Urothelium cell line (cell line): Measurements from ENCODE around the gene FANCC.
A peak's percentile ranks its signal among the peaks of the same experiment; 100 is the strongest.

Experiments
- DNase-seq: peaks from one replicate; pipeline ENCODE4 v3.0.0; 2011; ENCODE audit warnings: low spot score, mixed read lengths
- FAIRE-seq: peaks from 2 replicates; lab custom pipeline; 2011; peaks lifted over from hg19 to GRCh38; lab: Jason Lieb, UNC

The FANCC gene

GRCh38 chr9:95197692-95198271 lies 119.7 kb downstream of the FANCC start:
- FAIRE-seq: no peak
- peak; percentile 77 for DNase-seq

- FAIRE-seq: no peak
- no peak for DNase-seq
Measured at GRCh38 chr9:95193480-95193879, 124.0 kb downstream of the FANCC start.

- FAIRE-seq: no peak
- no peak for DNase-seq
Measured at GRCh38 chr9:95193067-95193466, 124.4 kb downstream of the FANCC start.

- DNase-seq: no peak
- no peak for FAIRE-seq
Measured at GRCh38 chr9:95192631-95193030, 124.9 kb downstream of the FANCC start.

GRCh38 chr9:95190413-95190812 lies 127.1 kb downstream of the FANCC start:
- no peak for DNase-seq
- FAIRE-seq: no peak

- DNase-seq (no peak), FAIRE-seq (no peak)
Measured at GRCh38 chr9:95189251-95190098, 128.0 kb downstream of the FANCC start.

DNA sequence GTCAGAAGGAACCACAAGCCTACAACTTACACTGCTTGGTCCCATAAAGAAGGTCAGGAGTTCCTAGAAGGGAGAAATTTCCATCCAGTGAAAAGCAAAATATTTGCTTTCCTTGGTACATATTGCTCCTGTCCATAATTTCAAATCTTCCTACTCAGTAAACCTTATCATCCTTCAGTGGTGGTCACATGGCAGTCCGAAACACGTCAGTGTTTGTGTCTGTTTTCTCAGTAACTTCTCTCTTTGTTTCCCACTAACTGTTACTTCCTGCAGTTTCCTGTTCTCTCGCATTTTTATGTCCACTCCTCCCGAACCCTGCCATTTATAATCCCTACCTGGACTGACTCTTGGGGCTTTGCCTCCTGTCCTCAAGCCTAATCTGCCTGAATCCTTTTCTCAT lies 129.1 kb downstream of the FANCC start:
- FAIRE-seq (no peak), DNase-seq (no peak)

GRCh38 chr9:95185956-95186355 lies 131.6 kb downstream of the FANCC start:
- FAIRE-seq: no peak
- no peak for DNase-seq

GRCh38 chr9:95182854-95183563 lies 134.5 kb downstream of the FANCC start:
- no peak for DNase-seq
- no peak for FAIRE-seq

DNA sequence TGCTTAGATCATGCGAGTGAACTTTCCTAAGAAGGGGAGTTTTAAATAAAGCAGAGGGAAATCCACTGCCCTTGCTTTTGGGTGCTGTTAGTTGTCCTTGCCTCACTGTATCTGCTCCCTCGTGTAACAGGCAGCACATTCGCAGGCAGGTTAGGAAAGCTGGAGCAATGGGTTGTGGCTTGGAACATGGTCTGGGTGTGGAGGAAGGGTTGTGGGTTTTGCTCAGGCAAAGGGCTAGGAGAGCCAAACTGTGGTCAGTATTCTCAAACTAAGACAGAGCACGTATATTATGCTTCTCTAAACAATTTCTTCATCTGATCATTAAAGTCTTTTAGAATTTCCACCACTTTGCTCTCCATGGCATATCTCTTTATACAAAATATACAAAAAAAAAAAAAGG lies 135.7 kb downstream of the FANCC start:
- DNase-seq: no peak
- FAIRE-seq: no peak

DNA sequence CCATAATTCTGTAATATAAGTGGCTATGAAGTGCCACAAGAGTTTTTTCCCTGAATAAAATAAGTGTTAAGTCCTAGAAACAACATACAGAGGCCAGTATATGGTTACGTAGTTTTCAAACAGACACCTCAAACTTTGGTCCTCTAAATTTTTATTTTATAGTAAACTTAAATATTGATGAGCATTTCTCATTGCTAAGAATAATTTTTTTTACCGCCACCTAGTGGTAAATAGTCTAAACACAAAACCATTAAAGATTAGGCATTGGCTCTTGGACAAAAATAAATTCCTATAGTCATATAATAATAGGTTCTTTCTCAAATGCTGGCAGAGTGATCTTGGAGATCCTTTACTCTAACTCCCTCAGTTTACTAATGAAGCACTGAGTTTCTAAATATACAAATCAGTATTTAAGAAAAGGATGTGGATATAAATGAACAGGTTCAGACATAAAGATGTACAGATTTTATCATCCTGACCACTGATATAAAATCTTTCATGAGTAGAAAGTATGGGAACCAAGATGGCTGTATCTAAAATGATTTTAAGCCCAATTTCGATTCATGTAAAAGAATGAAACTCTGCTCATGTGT lies 136.2 kb downstream of the FANCC start:
- no peak for FAIRE-seq

GRCh38 chr9:95177617-95178016 lies 139.9 kb downstream of the FANCC start:
- no peak for FAIRE-seq
- no peak for DNase-seq

More for the DNA sequence above, 136.2 kb downstream of the FANCC start:
- no peak for DNase-seq

GRCh38 chr9:95176755-95177319 lies 140.7 kb downstream of the FANCC start:
- FAIRE-seq (no peak), DNase-seq (no peak)

DNA sequence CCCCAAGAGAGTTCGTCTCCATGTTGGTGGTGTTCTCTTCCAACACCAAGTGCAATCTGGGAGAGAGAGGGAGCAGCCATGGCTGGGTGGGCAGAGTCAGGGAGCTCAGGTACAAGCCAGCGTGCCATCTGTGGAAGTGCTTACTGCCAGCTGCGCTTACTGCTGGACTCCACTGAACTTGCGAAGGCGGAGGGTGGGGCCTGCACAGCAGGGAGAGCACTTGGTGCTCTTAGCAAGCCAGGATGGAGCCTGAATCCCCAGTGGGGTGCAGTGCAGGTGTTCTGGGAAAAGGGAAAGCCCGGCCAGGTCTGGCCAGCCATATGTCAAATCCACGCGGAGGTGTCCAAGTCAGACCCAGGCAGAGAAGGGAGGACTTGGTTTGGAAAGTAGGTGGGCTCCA lies 142.0 kb downstream of the FANCC start:
- FAIRE-seq: no peak
- DNase-seq: no peak

DNA sequence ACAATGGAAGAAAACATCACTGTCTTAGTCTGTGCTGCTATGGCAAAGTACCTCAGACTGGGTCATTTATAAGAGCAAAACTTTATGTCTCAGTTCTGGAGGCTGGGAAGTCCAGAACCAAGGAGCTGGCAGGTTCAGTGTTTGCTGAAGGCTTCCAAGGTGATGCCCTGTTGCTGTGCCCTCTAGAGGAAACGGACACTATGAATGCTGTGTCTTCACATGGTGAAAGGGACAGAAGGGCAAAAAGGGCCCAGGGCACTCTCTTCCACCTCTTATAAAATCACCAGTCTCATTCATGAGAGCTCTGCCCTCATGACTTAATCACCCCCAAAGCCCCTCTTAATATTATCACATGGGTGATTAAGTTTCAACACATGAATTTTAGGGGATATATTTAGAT lies 143.5 kb downstream of the FANCC start:
- DNase-seq: no peak
- no peak for FAIRE-seq

DNA sequence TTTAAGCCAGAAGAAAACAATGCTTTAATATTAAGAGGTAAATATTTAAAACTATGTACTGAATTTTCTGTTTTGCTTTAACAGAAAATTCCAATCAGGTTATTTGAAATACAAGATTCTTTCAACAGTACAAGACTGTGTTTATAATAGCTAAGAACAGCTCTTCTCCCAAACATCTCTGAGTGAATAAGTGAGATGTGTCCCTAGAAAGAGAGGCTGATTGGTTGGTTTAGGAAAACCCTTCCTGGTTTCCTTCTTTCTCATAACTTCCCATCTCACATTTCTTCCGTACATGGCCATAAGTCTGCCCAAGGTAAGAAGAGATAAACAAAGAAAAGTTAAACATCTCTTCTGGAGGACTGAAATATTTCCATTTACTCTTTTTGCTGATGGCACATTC lies 145.9 kb downstream of the FANCC start:
- FAIRE-seq (no peak), DNase-seq (no peak)

GRCh38 chr9:95171001-95171400 lies 146.5 kb downstream of the FANCC start:
- FAIRE-seq (no peak), DNase-seq (peak; percentile 39)

GRCh38 chr9:95167998-95168397 lies 149.5 kb downstream of the FANCC start:
- FAIRE-seq: no peak
- DNase-seq: peak; percentile 54

DNA sequence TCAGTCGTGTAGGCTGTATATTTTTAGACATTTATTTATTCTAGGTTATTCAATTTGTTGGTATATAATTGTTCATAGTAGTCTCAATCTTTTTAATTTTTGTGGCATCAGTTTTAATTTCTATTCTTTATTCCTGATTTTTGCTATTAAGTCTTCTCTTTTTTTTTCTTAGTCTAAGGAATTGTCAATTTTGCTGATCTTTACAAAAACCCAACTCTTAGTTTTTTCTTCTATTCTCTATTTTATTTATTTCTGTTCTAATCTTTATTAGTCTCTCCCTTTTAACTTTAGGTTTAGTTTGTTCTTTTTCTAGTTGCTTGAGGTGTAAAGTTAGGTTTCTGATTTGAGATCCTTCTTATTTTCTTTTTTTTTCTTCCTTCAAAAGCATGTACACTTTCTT lies 152.5 kb downstream of the FANCC start:
- no peak for FAIRE-seq

GRCh38 chr9:95157481-95158151 lies 159.9 kb downstream of the FANCC start:
- peak; percentile 16 for DNase-seq
- FAIRE-seq: no peak

More for the DNA sequence above, 152.5 kb downstream of the FANCC start:
- DNase-seq: no peak

- FAIRE-seq: no peak
- DNase-seq: no peak
Measured at GRCh38 chr9:95156074-95156473, 161.4 kb downstream of the FANCC start.
